ENCODE measurements around the gene ERCC1.

ERCC1 gene

DNA sequence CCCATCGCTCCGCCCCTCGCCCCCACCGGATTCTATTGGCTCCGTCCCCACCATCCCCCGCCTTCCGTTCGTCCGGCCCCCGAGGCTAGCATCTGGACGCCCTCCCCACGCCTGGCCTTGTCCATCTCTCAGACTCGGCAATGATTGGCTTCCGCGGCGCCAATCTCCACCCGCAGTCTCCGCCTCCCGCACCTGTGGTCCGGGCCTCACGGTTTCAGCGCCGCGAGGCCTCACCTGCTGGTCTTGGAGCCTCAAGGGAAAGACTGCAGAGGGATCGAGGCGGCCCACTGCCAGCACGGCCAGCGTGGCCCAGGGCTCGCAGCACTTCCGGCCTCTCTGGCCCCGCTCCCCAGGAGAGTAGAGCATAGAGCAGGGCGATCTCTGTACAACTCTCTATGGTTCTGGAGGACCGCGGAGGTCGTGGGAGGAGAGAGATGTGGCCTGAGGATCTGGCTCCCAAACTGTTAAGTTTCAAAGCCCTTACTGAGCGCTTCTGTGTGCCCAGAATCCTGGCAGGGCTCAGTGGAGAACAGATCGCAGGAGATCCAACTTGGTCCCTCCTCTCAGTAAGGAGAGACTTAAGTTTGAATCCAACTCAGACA is at the start of gene ERCC1:
ERCC1 (minus strand) TSS at position 329 of the 602 bp plus-strand sequence. CDS start 543 bp downstream, outside the sequence.
- DNase-seq: peak; percentile 96 to 97

- no peak for DNase-seq
These were observed 49.6 kb upstream of the ERCC1 start for GRCh38 chr19:45473367-45473681.

DNA sequence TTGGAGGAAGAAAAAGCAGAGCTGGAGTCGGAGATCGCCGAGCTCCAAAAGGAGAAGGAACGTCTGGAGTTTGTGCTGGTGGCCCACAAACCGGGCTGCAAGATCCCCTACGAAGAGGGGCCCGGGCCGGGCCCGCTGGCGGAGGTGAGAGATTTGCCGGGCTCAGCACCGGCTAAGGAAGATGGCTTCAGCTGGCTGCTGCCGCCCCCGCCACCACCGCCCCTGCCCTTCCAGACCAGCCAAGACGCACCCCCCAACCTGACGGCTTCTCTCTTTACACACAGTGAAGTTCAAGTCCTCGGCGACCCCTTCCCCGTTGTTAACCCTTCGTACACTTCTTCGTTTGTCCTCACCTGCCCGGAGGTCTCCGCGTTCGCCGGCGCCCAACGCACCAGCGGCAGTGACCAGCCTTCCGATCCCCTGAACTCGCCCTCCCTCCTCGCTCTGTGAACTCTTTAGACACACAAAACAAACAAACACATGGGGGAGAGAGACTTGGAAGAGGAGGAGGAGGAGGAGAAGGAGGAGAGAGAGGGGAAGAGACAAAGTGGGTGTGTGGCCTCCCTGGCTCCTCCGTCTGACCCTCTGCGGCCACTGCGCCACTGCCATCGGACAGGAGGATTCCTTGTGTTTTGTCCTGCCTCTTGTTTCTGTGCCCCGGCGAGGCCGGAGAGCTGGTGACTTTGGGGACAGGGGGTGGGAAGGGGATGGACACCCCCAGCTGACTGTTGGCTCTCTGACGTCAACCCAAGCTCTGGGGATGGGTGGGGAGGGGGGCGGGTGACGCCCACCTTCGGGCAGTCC is 49.0 kb upstream of the ERCC1 start:
- DNase-seq: no peak

DNA sequence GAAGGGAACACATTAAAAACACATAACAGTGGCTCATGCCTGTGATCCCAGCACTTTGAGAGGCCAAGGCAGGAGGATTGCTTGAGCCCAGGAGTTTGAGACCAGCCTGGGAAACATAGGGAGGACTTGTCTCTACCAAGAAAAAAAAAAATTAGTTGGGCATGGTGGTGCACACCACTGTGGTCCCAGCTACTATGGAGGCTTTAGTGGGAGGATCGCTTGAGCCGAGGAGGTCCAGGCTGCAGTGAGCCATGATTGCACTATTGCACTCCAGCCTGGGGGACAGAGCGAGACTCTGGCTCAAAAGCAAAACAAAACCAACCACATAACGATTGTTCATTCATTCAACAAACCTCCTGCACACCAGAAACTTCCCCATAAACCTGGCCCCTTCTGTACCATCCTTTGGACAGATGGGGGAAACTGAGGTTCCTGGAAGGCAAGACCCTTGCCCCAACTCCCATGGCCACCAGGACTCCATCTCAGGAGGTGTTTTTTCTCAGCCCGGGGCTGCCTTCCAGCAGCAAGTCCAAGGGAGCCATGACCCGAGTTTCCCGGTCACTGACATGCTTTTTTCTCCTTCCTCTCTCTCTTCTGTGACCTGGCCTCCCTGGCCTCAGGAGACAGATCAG is 48.3 kb upstream of the ERCC1 start:
- no peak for DNase-seq

GRCh38 chr19:45471111-45471930 is 47.6 kb upstream of the ERCC1 start:
- no peak for DNase-seq

DNA sequence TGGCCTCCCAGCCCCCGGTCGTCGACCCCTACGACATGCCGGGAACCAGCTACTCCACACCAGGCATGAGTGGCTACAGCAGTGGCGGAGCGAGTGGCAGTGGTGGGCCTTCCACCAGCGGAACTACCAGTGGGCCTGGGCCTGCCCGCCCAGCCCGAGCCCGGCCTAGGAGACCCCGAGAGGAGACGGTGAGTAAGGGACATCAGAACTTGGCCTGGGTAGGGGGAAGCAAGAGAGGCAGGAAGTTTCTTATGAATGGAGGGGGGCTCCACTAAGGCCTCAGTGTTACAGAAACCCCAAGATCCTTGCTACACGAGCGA is 47.0 kb upstream of the ERCC1 start:
- DNase-seq: no peak

DNA sequence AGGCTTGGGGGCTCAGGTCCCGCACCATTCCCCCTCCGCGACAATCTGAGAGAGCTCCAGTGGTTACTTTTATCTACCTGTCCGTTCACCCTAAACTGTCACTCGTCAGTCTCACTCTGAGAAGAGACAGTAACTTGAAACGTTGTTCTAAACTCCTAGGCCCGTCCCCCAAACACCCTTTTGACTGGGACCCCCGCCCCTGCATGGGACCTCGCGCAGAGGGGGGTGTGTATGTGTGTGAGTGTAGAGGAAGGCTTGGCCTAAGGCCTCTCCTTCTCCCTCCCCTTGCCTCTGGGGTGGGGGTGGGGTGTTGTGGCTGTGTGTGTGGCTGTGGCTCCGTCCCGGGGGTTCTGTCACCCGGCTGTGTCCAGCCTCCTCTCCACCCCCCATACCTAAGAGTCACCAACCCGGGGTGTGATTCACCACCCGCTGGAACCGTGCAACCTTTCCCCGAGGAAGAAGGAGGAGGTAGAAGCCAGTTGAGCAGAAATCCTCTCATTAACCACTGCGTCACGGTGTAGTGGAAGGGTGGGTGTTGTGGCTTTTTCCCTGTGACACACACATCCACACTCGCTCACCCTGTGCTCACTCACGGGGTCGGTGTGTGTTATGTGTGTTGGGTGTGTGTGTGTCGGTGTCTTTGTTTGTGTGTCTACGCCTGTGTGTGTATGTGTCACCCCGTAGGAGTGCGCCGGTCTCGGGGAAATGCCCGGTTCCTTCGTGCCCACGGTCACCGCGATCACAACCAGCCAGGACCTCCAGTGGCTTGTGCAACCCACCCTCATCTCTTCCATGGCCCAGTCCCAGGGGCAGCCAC is 46.4 kb upstream of the ERCC1 start:
- DNase-seq: peak in 1 of 2 experiments; percentile 32

DNA sequence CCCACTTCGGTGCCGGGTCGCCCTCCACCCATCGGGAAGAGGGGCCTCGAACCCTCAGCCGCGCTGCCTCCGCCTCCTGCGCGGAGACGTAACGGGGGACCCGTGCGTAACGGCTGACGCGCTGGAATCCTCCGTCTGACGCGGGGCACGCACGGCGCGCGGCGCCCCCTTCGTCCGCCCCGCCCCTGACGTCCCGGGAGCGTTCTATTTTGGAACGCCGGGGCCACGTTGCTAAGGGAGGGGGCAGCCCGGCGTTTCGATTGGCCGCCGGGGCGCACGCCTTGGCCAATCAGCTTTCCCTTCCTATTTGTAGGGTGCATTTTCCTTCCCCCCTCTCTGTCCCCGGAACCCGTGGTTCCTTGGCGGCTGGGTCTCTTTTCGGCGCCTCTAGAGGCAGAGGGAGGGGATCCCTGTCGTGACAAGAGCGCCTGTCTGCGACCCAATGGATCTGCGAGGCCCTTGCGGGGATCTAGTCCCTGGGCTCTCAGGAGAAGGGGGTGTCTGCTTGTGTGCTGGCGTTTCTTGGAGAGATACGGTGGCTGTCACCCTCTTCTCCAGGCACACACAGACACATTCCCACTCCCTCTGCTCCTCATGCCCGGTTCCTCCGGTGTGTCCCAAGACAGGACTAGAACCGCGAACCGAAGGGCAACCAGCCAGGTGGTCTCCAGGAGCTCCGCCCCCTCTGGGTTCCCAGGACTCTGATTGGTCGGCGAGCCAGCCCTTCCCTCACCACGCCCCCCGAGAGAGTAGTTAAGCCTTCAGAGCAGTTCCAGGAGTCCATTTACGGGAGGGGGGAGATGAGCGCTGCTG is 45.6 kb upstream of the ERCC1 start:
- DNase-seq: peak; percentile 93 to 95

- DNase-seq: no peak
These were observed 45.0 kb upstream of the ERCC1 start for GRCh38 chr19:45468803-45469131.

DNA sequence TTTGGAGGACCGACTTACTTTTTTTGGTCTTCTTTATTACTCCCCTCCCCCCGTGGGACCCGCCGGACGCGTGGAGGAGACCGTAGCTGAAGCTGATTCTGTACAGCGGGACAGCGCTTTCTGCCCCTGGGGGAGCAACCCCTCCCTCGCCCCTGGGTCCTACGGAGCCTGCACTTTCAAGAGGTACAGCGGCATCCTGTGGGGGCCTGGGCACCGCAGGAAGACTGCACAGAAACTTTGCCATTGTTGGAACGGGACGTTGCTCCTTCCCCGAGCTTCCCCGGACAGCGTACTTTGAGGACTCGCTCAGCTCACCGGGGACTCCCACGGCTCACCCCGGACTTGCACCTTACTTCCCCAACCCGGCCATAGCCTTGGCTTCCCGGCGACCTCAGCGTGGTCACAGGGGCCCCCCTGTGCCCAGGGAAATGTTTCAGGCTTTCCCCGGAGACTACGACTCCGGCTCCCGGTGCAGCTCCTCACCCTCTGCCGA is 44.5 kb upstream of the ERCC1 start:
- peak; percentile 30 to 45 for DNase-seq

GRCh38 chr19:45467456-45468158 is 43.9 kb upstream of the ERCC1 start, which contains the start of gene FOSB:
Gene FOSB (plus strand): TSS chr19:45467996. CDS start chr19:45468587, 591 bp downstream.
- DNase-seq: peak; percentile 91 to 93

DNA sequence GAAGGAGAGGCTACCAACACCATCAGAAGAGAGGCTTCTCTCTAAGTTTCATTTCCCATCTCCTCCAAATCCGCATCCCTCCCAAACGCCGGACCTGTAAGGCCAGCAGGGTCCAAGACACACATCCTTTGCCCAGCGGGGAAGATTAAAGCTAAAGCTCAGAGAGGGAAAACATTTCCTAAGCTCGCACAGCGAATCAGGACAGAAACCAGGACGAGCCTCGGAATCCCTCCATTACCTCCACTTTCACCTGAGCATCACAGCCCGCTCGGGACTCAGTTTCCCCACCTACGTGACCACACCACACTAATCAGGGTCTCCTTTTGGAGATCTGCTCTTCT is 43.4 kb upstream of the ERCC1 start:
- DNase-seq: no peak

GRCh38 chr19:45464852-45465441 is 41.2 kb upstream of the ERCC1 start:
- no peak for DNase-seq

DNA sequence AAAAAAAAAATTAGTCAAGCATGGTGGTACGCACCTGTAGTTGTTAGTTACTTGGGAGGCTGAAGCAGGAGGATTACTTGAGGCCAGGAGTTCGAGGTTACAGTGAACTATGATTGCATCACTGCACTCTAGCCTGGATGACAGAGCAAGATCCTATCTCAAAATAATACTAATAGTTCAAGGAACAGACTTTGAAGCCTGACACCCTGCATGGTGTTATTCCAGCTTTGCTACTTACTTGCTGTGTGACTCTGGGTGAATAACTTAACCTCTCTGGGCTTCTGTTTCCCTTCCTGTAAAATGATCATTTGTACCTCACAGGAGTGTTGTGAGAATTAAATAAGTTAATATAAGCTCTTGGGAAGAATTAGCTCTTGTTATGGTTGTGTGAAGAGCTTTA is 40.6 kb upstream of the ERCC1 start:
- DNase-seq: no peak

GRCh38 chr19:45463241-45463640 is 39.5 kb upstream of the ERCC1 start:
- no peak for DNase-seq

DNA sequence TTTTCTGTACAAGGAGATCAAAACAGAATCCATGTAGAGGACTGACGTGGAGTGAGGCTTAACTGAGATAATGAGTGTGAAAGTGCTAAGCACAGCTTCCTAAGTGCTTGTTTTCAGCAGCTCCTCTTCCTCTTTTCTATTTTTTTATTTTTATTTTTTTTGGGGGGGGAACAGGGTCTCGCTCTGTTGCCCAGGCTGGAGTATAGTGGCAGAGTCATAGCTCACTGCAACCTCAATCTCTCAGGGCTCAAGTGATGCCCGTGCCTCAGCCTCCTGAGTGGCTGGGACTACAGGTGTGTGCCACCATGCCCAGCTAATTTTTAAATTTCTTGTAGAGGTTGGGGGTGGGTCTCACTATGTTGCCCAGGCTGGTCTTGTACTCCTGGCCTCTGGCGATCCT is 38.5 kb upstream of the ERCC1 start:
- DNase-seq: no peak

GRCh38 chr19:45460807-45461347 is 37.2 kb upstream of the ERCC1 start:
- no peak for DNase-seq

DNA sequence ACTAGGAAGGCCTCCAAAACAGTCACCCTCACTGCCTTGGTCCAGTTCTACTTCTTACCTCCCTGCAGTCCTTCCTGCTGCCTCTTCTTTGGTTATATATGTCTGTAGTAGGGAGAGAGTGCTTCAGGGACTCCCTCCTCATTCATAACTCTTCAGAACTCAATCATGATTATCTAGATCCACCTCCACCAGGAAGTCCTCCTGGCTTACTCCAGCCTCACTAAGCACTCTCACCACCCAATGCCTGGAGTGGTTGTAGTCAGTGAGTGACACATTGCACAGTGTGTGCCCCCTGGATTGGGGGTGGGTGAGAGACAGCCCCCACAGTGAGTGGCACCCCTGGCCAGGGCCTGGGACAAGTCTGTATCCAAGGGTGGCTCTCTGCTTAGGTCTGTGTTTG is 34.1 kb upstream of the ERCC1 start:
- no peak for DNase-seq

- no peak for DNase-seq
These were observed 32.7 kb upstream of the ERCC1 start for GRCh38 chr19:45456500-45456815.

- DNase-seq: peak; percentile 58 to 73
These were observed 32.2 kb upstream of the ERCC1 start for GRCh38 chr19:45455707-45456499.
